Measurements from ENCODE around the gene CHERP. TPM values are rescaled to one million over a fixed set of nuclear protein-coding genes. Genes with fewer than 3 reads are reported as not detected.

The CHERP gene
- total and polyA plus RNA-seq, 2 of the 13 experiments (the other 11 are each of a cell fraction or from before 2014, with no cell fraction given): 4.3 to 5.4 TPM

DNA sequence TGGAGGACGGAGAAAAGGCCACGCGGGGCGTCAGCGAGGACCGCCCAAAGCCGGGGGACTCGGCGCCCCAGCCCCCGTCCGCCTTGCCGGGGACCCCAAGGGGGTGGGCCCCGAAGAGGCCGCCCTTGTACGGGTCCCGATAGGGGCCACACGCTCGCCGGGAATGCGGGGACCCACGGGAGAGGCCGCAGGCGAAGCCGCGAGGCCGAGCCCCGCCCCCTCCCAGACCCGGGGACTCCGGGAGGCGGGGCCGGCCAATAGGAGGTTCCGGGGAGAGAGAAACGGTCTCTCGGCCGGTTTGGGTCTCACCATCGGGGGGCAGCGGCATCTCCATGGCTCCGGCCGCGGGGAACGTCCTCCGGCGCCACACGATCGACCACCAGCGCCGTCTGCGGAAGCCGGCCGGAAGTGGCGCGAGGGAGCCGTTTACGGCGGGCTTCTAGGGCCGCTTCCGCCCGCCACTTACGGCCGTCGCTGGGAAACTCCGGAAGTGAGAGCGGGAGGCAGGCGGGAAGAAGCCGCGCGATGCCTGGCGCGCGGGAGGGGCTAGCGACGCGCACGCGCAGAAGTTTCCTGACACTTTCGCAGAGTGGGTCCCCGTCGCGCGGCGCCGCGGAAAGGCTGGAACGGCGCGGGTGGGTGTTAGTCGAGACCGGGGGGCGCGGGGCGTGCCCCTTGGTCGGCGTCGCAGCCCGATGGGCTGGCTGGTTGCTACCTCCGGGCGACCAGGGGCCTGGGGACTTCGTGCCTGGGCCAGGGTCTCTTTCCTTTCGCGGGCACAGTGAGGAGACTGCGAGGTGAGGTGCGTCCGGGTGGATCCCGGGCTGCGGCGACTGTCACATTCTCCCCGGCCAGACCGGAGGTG, at the start of gene CHERP (continued):
- no peak for TF ChIP-seq ZFP41 (CRISPR knock-in tag; IDR thresholded peaks at IDR 0.05; ENCODE audit: borderline replicate concordance)
- no peak; the same call in 1 of the 2 replicates for TF ChIP-seq BRD4 (CRISPR knock-in tag; IDR thresholded peaks at IDR 0.05)
- no peak for TF ChIP-seq ZNF446 (CRISPR knock-in tag; IDR thresholded peaks at IDR 0.05)
- peak; percentile 76; the same call in 1 of the 2 replicates for TF ChIP-seq RFX1 (IDR thresholded peaks at IDR 0.05)
- peak; percentile 69 for TF ChIP-seq ZSCAN21 (CRISPR knock-in tag; IDR thresholded peaks at IDR 0.05; ENCODE audit: borderline replicate concordance)
- no peak for TF ChIP-seq DPF2 (CRISPR knock-in tag; IDR thresholded peaks at IDR 0.05; ENCODE audit: borderline replicate concordance, low read depth)
- TF ChIP-seq ZSCAN20 (CRISPR knock-in tag; IDR thresholded peaks at IDR 0.05; ENCODE audit: borderline replicate concordance): 0 out of 2 replicates have a peak, but pooled peaks have one; percentile 43
- TF ChIP-seq ZNF615 (CRISPR knock-in tag; IDR thresholded peaks at IDR 0.05; ENCODE audit: borderline replicate concordance): no peak
- TF ChIP-seq HDAC2 (CRISPR knock-in tag; IDR thresholded peaks at IDR 0.05): peak; percentile 61; the same call in 1 of the 2 replicates
- no peak for TF ChIP-seq MIXL1 (CRISPR knock-in tag; IDR thresholded peaks at IDR 0.05)
- TF ChIP-seq, protein P1, sequence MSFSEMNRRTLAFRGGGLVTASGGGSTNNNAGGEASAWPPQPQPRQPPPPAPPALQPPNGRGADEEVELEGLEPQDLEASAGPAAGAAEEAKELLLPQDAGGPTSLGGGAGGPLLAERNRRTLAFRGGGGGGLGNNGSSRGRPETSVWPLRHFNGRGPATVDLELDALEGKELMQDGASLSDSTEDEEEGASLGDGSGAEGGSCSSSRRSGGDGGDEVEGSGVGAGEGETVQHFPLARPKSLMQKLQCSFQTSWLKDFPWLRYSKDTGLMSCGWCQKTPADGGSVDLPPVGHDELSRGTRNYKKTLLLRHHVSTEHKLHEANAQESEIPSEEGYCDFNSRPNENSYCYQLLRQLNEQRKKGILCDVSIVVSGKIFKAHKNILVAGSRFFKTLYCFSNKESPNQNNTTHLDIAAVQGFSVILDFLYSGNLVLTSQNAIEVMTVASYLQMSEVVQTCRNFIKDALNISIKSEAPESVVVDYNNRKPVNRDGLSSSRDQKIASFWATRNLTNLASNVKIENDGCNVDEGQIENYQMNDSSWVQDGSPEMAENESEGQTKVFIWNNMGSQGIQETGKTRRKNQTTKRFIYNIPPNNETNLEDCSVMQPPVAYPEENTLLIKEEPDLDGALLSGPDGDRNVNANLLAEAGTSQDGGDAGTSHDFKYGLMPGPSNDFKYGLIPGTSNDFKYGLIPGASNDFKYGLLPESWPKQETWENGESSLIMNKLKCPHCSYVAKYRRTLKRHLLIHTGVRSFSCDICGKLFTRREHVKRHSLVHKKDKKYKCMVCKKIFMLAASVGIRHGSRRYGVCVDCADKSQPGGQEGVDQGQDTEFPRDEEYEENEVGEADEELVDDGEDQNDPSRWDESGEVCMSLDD (CRISPR knock-in tag; IDR thresholded peaks at IDR 0.05; ENCODE audit: borderline replicate concordance): peak; percentile 69; the same call in 1 of the 2 replicates
- TF ChIP-seq ZNF501 (CRISPR knock-in tag; IDR thresholded peaks at IDR 0.05): peak; percentile 94; the same call in 1 of the 2 replicates
- no peak for TF ChIP-seq HNF4G (IDR thresholded peaks at IDR 0.05; ENCODE audit: borderline replicate concordance, low read depth, low read length)
- 0 out of 2 replicates have a peak, but pooled peaks have one; percentile 32 for TF ChIP-seq HNF4G (CRISPR knock-in tag; IDR thresholded peaks at IDR 0.05; ENCODE audit: borderline replicate concordance, low read depth)
- TF ChIP-seq NFYB (CRISPR knock-in tag; IDR thresholded peaks at IDR 0.05): peak; percentile 29; the same call in 1 of the 2 replicates
- TF ChIP-seq, protein P2, sequence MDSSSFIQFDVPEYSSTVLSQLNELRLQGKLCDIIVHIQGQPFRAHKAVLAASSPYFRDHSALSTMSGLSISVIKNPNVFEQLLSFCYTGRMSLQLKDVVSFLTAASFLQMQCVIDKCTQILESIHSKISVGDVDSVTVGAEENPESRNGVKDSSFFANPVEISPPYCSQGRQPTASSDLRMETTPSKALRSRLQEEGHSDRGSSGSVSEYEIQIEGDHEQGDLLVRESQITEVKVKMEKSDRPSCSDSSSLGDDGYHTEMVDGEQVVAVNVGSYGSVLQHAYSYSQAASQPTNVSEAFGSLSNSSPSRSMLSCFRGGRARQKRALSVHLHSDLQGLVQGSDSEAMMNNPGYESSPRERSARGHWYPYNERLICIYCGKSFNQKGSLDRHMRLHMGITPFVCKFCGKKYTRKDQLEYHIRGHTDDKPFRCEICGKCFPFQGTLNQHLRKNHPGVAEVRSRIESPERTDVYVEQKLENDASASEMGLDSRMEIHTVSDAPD (CRISPR knock-in tag; IDR thresholded peaks at IDR 0.05): peak; percentile 39; the same call in 1 of the 2 replicates
- no peak for TF ChIP-seq MTA3 (CRISPR knock-in tag; IDR thresholded peaks at IDR 0.05)
- TF ChIP-seq MYNN (CRISPR knock-in tag; IDR thresholded peaks at IDR 0.05; ENCODE audit: low read depth): no peak
- TF ChIP-seq ZNF605 (CRISPR knock-in tag; IDR thresholded peaks at IDR 0.05): 0 out of 2 replicates have a peak, but pooled peaks have one; percentile 50
- no peak for TF ChIP-seq ZNF138 (CRISPR knock-in tag; IDR thresholded peaks at IDR 0.05; ENCODE audit: low read depth)
- TF ChIP-seq ZNF775 (CRISPR knock-in tag; IDR thresholded peaks at IDR 0.05; ENCODE audit: borderline replicate concordance): peak; percentile 15; the same call in 1 of the 2 replicates
- TF ChIP-seq FOXJ3 (CRISPR knock-in tag; IDR thresholded peaks at IDR 0.05; ENCODE audit: borderline replicate concordance): 0 out of 2 replicates have a peak, but pooled peaks have one; percentile 17
- peak; percentile 38; the same call in 1 of the 2 replicates for TF ChIP-seq ZFP90 (CRISPR knock-in tag; IDR thresholded peaks at IDR 0.05; ENCODE audit: borderline replicate concordance)
- TF ChIP-seq, protein P3, sequence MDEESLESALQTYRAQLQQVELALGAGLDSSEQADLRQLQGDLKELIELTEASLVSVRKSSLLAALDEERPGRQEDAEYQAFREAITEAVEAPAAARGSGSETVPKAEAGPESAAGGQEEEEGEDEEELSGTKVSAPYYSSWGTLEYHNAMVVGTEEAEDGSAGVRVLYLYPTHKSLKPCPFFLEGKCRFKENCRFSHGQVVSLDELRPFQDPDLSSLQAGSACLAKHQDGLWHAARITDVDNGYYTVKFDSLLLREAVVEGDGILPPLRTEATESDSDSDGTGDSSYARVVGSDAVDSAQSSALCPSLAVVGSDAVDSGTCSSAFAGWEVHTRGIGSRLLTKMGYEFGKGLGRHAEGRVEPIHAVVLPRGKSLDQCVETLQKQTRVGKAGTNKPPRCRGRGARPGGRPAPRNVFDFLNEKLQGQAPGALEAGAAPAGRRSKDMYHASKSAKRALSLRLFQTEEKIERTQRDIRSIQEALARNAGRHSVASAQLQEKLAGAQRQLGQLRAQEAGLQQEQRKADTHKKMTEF (CRISPR knock-in tag; IDR thresholded peaks at IDR 0.05): peak; percentile 89

All from HepG2 (cell line).